CD1c-positive myeloid dendritic cell (primary cell): ENCODE results near the gene HINT3.
"Not testable (repeated sequence)": the region's sequence is repeated elsewhere in the genome, so short reads cannot be mapped to it uniquely, and the experiment has no call there.

Source experiments
- DNase-seq: peaks from one replicate; pipeline ENCODE4 v3.0.0-alpha.2; 2016; ENCODE audit errors: extremely low spot score

The HINT3 gene

DNA sequence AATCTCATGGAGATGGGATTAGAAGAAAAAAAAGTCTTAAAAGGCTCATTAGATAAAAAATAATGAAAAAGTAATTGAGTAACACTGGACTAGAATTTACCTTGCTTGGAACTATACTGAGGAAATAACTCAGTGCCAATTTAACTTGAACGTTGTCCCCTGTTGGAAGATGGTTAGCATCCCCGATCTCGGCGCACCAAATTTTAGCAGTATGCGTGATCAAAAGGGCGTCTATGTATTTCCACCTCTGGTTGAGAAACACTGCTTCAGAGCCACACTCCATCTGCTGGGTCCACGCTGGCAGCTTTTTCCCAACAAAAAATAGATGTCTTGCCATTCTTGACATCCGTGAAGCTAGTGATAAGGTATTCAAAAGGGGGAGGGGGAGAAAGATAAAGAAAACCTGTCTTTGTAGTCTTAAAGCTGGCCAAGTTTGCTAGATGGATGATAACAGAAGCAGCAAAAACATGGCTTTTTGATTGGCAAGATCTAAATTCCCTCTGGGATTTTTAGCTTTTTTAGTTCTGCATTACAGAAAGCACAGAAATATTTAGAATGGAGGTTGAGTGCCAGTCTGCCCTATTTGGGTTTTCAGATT, 6.4 kb downstream of the HINT3 start:
- no peak for DNase-seq

DNA sequence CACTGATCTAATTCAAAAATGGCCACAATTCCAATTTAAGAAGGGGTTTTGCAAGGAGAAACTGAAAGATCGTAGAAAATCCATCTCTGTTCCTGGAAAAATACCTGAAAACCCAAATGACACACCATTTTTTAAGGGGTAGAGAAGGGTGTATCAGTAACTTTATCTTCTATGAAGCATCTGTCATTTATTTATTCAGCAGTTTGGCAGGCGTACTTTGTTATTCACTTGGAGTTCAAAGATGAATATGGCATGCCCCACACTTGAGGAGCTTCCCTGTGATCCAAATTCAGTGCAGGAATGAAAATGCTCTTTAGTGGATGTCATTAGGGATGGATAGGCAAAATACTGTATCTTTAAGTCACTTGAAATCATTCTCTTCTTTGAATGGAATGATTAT, 7.2 kb downstream of the HINT3 start:
- DNase-seq, result no peak

DNA sequence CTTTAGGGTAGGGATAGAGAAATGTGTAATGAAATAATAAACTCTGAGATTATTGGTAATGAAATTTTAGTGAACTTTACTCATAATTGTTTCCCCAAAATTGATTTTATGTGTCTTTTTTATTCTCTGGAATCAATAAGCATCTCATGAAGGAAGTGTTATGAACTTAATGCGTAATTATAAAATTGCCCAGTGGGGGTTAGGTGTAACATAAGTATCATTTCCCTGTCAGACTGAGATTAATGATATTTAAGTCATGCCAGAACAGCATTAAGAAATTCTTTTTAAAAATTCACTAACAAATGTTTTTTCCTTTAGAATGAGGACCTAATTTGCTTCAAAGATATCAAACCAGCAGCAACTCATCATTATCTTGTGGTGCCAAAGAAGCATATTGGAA, 10.0 kb downstream of the HINT3 start:
- no peak for DNase-seq

DNA sequence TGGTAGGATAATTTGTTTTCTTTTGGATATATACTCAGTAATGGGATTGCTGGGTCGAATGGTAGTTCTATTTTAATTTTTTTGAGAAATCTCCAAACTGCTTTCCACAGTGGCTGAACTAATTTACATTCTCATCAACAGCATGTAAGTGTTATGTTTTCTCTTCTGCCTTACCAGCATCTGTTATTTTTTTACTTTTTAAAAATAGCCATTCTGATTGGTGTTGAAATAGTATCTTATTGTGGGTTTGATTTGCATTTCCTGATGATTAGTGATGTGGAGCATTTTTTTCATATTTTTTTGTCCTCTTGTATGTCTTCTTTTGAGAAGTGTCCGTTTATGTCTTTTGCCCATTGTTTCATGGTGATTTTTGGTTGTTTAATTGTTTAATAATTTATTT, 11.9 kb downstream of the HINT3 start:
- no peak for DNase-seq

DNA sequence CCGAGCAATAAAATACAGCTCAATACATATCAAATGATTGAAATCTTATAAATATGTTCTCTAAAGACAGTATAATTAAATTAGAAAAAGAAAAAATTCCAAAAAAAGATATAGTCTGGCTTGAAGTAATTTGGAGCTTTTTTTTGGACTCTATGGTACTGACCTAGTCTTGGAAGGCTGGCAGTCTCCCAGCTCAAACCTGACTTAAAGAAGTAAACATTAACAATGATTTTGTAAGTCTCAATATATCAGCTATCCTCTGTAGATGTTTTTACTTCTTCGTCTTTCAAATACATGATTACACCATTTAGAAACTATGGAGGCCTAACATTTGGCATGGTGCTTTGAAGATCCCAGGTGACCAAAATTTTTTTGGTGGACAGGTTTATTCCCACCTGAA, 14.2 kb downstream of the HINT3 start:
- DNase-seq, result no peak

DNA sequence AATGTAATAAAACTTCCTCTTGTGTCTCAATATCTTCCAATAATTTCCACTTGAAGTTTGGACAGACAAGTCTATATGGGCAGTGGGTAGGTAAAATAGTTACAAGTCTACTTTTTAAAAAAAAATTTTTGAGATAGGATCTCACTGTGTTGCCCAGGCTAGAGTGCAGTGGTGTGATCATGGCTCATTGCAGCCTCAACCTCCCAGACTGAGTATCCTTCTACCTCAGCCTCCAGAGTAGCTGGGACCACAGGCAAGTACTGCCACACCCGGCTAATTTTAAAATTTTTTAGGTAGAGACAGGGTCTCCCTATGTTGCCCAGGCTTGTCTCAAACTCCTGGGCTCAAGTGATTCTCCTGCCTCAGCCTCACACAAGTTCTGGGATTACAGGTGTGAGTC, 15.9 kb downstream of the HINT3 start:
- not testable (repeated sequence) for DNase-seq

DNA sequence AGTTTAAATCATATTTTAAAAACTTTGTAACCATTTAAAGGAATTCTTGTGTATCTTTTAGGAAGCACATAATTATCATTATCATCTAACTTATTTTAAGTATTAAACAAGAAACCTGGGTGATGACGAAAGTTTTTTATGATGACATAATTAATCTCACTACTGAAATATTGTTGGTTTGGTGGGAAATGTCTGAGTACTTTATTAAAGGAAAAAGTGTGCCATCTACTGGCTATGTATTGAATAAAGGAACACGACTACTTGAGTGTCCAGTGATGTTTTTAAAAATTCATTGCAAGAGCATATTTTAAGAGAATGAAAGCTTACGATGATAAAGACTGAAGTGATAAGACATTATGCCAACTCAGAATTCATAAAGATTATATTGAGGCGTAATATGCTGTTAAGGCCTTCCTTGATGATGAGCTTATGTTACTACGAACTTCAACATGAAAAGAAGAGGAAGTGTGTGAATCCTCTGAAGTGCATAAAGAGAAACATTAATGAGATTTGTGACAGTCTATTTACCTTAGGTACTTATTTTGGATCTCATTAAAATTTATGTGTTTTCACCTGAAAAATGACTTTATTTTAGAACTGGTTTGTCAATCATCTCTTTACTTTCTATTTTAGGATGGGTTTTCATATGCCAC, 17.8 kb downstream of the HINT3 start:
- DNase-seq, result peak; percentile 57

DNA sequence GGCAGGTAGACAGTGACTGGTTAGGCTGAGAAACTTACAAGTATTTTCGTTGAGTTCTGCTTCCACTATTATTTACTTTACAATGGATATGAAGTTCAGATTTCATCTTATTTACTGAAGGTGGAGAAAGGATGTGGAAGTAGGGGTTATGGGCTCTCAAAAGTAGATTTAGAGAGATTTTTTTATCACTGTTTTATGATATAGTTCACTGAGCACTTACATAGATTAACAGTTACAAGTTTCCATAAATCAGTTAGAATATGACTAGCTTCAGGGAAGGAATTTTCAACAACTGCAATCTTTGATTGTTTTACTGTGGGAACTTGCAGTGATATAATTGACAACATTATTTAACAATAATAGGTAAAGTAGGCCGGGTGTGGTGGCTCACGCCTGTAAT, 22.5 kb downstream of the HINT3 start:
- DNase-seq, result no peak

DNA sequence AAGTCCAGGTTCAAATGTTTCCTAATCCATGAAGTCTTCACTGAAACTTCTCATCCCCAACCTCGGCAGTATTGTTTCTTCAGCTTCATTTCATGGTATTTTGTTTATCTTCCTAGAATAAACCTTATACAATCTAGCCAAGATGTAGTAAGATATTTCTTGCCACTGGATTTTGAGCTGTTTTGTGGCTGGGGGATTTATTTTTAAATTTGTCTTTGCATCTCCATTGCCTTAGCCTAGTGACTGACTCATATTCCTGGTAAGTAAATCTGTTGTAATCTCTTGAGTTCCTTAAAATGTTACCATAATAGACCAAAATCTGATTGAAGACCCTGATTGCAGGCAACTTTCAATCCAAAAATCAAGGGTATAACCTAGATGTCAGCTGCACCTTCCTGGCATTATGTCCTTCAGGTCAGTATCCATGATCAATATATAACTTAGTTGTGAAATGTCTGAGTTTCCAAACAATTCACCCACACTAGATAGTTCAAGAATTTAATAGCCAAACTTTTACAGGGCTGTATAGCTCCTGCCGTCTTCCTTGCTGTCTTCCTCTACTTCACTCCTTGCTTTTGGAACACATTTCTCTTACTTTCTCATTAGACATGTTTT, 25.1 kb downstream of the HINT3 start:
- DNase-seq, result no peak

DNA sequence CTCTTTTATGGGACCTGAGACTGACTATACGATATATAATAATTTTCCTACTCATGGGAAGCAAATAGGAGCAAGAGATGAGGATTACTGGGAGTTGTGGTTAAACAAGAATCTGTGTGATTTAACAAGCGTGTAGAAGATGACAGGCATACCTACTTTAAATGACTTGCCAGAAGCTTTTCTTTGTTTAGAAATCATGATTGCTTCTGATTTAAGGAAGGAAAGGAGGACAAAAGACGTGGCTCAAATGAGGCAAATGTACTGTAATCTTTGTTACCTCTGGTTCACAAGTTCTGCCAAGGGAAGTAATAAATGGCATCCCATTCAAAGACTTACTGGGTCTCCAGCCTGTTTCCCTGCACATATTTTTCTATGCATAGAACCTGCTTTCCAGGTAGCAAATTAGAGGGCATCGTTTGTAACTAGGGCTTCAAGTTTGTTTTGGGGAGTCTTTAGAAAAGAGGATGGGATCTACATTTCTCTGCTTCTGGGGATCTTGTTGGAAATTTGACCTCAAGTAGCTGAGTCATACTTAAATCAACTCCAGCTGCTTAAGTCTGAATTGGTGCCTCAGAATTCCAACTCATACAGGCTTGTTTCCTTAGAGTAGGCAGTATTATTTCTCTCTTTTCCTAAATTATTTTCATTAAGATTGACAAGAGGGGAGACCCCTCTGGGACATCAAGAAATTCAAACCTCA, 26.8 kb downstream of the HINT3 start:
- no peak for DNase-seq

DNA sequence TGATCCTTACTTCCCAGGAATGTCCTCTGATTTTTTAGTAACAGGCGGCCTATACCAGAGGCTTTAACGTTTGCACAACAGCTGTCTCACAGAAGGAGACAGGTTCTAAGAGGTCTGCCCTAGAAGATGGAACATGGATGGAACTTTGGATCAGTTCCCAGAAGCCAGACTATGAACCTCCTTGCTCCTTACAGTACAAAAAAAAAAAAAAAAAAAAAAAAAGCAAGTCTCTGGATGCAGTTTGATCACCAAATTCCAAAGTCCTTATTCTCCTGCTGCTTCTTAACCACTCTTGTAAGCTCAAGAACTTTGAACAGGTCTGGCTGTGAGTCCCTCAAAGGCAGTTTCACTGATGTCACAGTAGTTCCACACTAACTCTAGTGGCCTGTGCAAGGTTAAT, 27.7 kb downstream of the HINT3 start:
- no peak for DNase-seq

DNA sequence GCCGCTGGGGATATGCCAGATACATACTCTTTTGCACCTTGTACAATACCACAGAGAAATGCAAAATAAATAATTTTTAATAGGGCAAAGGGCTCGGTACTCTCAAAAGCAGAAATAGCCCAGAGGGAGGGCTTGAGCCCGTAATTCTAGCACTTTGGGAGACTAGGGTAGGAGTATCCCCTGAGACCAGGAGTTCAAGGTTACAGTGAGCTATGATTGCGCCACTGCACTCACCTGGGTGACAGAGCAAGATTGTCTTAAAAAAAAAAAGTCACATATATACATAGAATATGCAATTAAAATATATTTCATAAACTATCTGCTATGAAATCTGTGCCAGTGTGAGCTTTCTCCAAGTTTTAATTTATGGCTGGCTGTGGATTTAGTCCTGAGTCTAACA, 29.0 kb downstream of the HINT3 start:
- DNase-seq, result no peak

DNA sequence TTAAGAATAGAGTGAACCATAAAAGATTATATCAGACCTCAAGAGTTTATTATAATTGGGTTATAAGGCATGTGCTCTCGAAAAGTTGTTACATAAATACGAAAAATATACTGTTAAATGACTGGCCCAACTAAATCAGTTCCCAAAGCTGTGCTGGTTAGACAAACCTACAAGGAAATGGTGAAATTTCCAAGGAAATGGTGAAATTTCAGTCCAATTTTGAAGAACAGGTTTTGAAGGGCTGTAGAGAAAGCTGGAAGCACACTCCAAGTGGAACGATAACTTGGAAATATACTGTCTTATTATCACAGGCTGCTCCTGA, 29.4 kb downstream of the HINT3 start:
- DNase-seq, result no peak

DNA sequence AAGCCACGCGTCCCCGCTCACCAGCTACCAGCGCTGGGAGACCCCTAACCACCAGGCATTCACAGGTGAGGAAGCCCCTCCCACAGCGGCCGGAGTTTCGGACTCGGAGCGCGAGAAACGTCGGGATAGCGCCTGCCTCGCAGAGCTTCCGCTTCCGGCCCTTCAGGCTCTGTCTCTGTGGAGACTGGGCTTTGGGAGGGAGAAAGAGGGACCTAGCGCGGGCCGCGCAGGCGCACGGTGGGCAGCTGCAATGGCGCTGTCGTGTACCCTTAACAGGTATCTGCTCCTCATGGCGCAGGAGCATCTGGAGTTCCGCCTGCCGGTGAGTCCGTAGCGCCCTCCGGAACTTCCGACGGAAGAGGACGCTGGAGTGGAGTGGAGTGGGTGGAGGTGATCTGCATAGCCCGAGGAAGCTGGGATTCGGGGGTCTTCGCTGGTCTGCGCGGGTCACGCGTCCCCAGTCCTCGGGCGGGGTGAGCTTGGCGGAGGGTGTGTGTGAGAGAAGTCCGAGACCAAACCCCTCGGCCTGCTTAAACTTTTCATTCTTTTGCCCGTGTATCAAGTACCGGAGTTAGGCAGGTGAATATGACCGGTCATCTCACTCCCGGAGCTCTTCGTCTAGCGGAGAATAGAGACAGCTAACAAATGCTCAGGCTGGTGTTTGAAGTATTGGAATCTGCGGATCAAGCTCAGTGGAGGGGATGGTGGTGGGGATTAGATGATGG, 29.9 kb downstream of the HINT3 start, which contains the start of gene TRMT11:
TSS of gene TRMT11 (plus strand) at position 240 of the 725 bp plus-strand sequence. CDS start at position 251, 11 bp downstream.
- DNase-seq, result peak; percentile 89

DNA sequence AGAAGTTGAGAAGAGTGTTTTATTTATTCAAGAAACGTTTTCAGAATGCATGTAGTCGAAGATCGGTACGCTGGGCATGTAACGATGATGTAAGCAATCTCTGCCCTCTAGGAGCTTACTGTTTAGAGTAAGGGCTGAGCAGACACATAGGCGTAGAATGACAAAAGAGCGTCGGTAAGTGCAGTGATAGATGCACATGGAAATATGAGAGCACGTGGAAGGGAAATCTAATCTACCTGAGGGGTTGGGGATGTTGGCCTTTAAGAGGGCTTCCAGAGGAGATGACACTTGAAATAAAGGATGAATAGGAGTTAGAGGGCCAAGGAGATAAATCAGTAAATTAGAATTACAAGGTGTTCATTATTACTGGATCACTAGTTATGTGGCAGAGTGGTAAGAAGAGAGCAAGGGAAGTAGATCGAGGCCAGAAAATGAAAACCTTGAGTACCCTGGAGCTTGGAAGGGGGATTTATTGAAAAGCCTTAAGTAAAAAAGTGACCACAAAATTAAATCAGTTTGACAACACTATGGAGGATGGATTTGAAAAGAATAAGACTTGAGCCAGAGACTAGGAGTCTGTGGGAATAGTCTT, 30.6 kb downstream of the HINT3 start:
- no peak for DNase-seq

DNA sequence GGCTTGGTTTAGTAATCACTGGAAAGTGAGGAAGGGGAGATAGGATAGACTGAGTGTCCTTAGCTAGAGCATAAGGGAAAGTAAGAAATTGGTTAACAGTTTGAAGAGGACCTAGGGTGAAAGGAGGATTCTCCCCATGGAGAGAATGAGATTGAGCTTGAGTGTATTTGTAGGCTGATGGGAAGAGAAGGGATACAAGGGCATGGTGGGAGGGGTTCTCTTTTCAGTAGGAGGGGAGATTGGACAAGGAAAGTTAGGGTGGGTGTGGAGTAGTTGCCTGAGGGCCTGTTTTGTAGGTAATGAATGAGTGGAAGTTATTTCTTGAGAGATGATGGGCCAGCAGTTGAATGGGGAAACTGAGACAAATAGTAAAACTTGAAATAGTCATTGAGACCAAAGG, 31.7 kb downstream of the HINT3 start:
- DNase-seq, result no peak

DNA sequence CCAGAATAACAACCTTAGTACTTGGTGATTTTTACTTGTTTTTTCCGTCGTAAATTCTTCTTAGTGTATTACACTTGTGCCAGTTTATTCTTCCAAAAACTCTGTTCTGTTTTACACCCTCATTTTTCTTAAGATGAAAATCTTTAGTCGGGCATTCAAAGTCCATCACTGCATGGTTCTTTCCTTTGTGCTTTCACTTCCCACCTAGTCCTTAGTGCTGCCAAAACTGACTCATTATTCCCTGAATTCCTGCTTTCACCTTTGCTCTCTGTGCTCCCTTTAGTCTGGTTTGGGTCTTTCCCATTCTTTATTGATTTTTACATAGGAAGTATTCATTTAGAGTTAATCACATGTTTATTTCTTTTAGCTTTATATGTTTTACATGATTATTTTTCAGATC, 33.1 kb downstream of the HINT3 start:
- DNase-seq, result no peak

DNA sequence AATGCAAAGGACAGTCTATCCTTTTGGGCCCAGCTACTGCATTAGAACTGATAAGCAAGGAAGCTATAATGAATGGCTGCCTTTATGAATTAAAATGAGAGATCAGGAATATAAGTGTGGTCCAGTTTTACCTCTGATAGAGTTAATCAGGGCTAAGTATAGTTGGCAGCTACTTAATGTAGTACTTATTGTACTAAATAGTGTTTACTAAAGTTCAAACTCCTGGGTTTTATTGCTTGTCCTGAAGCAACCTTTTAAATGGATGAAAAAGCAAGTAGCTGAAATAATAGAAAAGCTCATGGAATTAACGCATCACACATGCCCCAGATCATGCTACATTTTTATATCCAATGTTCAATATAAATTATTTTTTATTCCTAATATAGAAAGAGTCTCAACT, 35.1 kb downstream of the HINT3 start:
- DNase-seq, result no peak

DNA sequence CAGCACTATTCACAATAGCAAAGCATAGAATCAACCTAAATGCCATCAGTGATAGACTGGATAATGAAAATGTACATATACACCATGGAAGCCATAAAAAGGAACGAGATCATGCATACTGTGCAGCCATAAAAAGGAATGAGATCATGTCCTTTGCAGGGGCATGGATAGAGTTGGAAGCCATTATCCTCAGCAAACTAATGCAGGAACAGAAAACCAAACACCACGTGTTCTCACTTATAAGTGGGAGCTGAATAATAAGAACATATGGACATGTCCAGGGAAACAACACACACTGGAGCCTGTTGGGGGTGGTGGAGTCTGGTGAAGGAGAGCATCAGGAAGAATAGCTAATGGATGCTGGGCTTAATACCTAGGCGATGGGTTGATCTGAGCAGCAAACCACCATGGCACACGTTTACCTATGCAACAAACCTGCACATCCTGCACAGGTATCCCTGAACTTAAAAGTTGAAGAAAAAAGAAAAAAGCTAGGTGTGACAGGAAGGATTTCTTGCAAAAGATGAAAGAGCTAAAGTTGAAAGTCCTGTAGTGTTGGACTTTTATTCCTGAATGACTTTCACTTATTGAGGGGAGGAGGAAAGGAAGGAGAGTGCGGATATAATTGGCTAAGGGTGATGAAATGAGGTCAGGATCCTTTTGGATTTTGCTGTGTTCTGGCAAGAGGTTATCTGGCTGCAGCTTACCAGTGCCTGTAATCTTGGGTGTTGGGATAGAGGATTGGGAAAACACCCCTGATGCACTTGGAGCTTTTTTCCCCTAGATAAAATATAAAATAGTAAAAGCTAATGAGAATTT, 38.3 kb downstream of the HINT3 start:
- no peak for DNase-seq

DNA sequence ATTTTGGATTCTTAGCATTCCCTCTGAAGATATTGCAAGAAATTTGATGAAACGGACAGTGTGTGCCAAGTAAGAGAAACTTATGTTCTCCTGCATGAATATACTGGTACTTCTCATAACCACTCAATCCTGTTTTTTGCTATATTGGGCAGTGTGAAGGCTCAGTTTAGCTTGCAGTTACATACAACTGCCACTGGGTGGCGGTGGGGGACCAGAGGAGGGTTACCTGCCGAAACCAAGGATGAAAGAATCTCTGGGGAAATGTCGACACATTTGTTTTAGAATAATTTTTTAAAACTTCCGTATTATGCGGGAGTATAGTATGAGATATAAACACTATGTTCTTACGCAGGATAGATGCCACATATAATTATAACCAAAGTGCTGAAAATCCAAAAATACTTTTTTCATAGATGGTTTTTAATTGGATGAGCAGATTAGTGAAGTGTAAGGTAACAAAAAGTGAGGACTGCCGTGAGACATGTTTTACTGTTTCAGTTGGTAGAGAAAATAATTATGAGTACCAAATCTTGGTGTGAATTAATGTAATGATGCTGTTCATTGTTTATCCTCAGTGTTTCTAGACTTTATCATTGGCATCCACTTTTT, 39.5 kb downstream of the HINT3 start:
- DNase-seq, result peak; percentile 80
